Upper lobe of left lung (tissue), 4 donors: ENCODE data around the gene SLCO6A1.

Source experiments
- CTCF ChIP-seq, 6 experiments: fragments of 450-650 bp in 4 of 6; fragments of 200-600 bp in 2 of 6; sonication (generic) in 2 of 6; IDR thresholded peaks; one replicate each; pipeline ENCODE4 v1.5.1; 2016 to 2019; ENCODE audit warnings: antibody characterized with exemption in 6 of 6
- POLR2A ChIP-seq, 4 donors: fragments of 450-650 bp; IDR thresholded peaks; one replicate each; pipeline ENCODE4 v1.5.1; 2016 to 2017; ENCODE audit warnings: antibody characterized with exemption in 4 of 4, mild to moderate bottlenecking in 2 of 4

GRCh38 chr5:102380174-102380573 is 118.6 kb downstream of the SLCO6A1 start:
- TF ChIP-seq CTCF (IDR thresholded peaks at IDR 0.05): no peak
- no peak for TF ChIP-seq POLR2A (IDR thresholded peaks at IDR 0.05)
